HEK293 (cell line): ENCODE data around the gene BHLHE41.

ENCODE experiments used
- GLI4 ChIP-seq: fragments of 450-650 bp; formaldehyde crosslinking; IDR thresholded peaks from 2 replicates; pipeline ENCODE4 v1.5.1; 2016; ENCODE audit warnings: missing biosample characterization, missing genetic modification characterization
- KLF16 ChIP-seq: fragments of 450-650 bp; formaldehyde crosslinking; IDR thresholded peaks from 2 replicates; pipeline ENCODE4 v1.5.1; 2017; ENCODE audit warnings: missing biosample characterization, missing genetic modification characterization
- KLF17 ChIP-seq: fragments of 450-650 bp; formaldehyde crosslinking; IDR thresholded peaks from 2 replicates; pipeline ENCODE4 v1.5.1; 2016; ENCODE audit warnings: missing biosample characterization, missing genetic modification characterization
- PRDM10 ChIP-seq: fragments of 450-650 bp; formaldehyde crosslinking; IDR thresholded peaks from 2 replicates; pipeline ENCODE4 v1.5.1; 2016; ENCODE audit warnings: missing biosample characterization, missing genetic modification characterization
- SCRT2 ChIP-seq: fragments of 450-650 bp; formaldehyde crosslinking; IDR thresholded peaks from 2 replicates; pipeline ENCODE4 v1.5.1; 2016; ENCODE audit warnings: missing biosample characterization, missing genetic modification characterization
- SP3 ChIP-seq: fragments of 450-650 bp; formaldehyde crosslinking; IDR thresholded peaks from 2 replicates; pipeline ENCODE4 v1.5.1; 2016; ENCODE audit warnings: missing biosample characterization, missing genetic modification characterization
- YY1 ChIP-seq: fragments of 450-650 bp; formaldehyde crosslinking; IDR thresholded peaks from 2 replicates; pipeline ENCODE4 v1.5.1; 2018; ENCODE audit warnings: missing biosample characterization, missing genetic modification characterization
- ZBTB21 ChIP-seq: fragments of 450-650 bp; formaldehyde crosslinking; IDR thresholded peaks from 2 replicates; pipeline ENCODE4 v1.5.1; 2017; ENCODE audit warnings: missing biosample characterization, missing genetic modification characterization
- ZBTB7A ChIP-seq: fragments of 450-650 bp; formaldehyde crosslinking; IDR thresholded peaks from 2 replicates; pipeline ENCODE4 v1.5.1; 2016; ENCODE audit warnings: low read depth, missing biosample characterization, missing genetic modification characterization
- ZNF146 ChIP-seq: fragments of 450-650 bp; formaldehyde crosslinking; IDR thresholded peaks from 2 replicates; pipeline ENCODE4 v1.5.1; 2016; ENCODE audit warnings: missing biosample characterization, missing genetic modification characterization
- ZNF174 ChIP-seq: fragments of 450-650 bp; formaldehyde crosslinking; IDR thresholded peaks from 2 replicates; pipeline ENCODE4 v1.5.0; 2017; ENCODE audit warnings: missing biosample characterization, mild to moderate bottlenecking, missing genetic modification characterization
- ZNF175 ChIP-seq: fragments of 450-650 bp; formaldehyde crosslinking; IDR thresholded peaks from 2 replicates; pipeline ENCODE4 v1.5.1; 2016; ENCODE audit warnings: missing biosample characterization, missing genetic modification characterization
- ZNF18 ChIP-seq: fragments of 450-650 bp; formaldehyde crosslinking; IDR thresholded peaks from 2 replicates; pipeline ENCODE4 v1.5.1; 2016; ENCODE audit warnings: missing biosample characterization, missing genetic modification characterization
- ZNF2 ChIP-seq: fragments of 450-650 bp; formaldehyde crosslinking; IDR thresholded peaks from 2 replicates; pipeline ENCODE4 v1.5.1; 2016; ENCODE audit warnings: missing biosample characterization, missing genetic modification characterization
- ZNF202 ChIP-seq: fragments of 450-650 bp; formaldehyde crosslinking; IDR thresholded peaks from 2 replicates; pipeline ENCODE4 v1.5.1; 2016; ENCODE audit warnings: missing biosample characterization, missing genetic modification characterization, borderline replicate concordance
- ZNF211 ChIP-seq: fragments of 450-650 bp; formaldehyde crosslinking; IDR thresholded peaks from 2 replicates; pipeline ENCODE4 v1.5.1; 2016; ENCODE audit warnings: low read depth, missing biosample characterization, missing genetic modification characterization
- ZNF324 ChIP-seq: fragments of 450-650 bp; formaldehyde crosslinking; IDR thresholded peaks from 2 replicates; pipeline ENCODE4 v1.5.1; 2016; ENCODE audit warnings: missing biosample characterization, missing genetic modification characterization
- ZNF335 ChIP-seq: fragments of 450-650 bp; formaldehyde crosslinking; conservative IDR thresholded peaks from 2 replicates; pipeline ENCODE4 v1.5.1; 2016; ENCODE audit warnings: missing biosample characterization, missing genetic modification characterization
- ZNF423 ChIP-seq: fragments of 450-650 bp; formaldehyde crosslinking; IDR thresholded peaks from 2 replicates; pipeline ENCODE4 v1.5.1; 2016; ENCODE audit warnings: missing biosample characterization, missing genetic modification characterization
- ZNF426 ChIP-seq: fragments of 450-650 bp; formaldehyde crosslinking; IDR thresholded peaks from 2 replicates; pipeline ENCODE4 v1.5.1; 2017; ENCODE audit warnings: missing biosample characterization, missing genetic modification characterization, mild to moderate bottlenecking, inconsistent platforms, moderate library complexity
- ZNF488 ChIP-seq: fragments of 450-650 bp; formaldehyde crosslinking; IDR thresholded peaks from 2 replicates; pipeline ENCODE4 v1.5.1; 2016; ENCODE audit warnings: missing biosample characterization, missing genetic modification characterization
- ZNF529 ChIP-seq: fragments of 450-650 bp; formaldehyde crosslinking; IDR thresholded peaks from 2 replicates; pipeline ENCODE4 v1.5.1; 2017; ENCODE audit warnings: missing genetic modification characterization, missing biosample characterization; ENCODE audit not compliant: insufficient replicate concordance
- ZNF561 ChIP-seq: fragments of 450-650 bp; IDR thresholded peaks from 2 replicates; pipeline ENCODE4 v1.5.1; 2018; ENCODE audit warnings: missing biosample characterization, missing genetic modification characterization, borderline replicate concordance
- ZNF629 ChIP-seq: fragments of 450-650 bp; formaldehyde crosslinking; IDR thresholded peaks from 2 replicates; pipeline ENCODE4 v1.5.1; 2017; ENCODE audit warnings: missing biosample characterization, missing genetic modification characterization
- ZNF660 ChIP-seq: fragments of 450-650 bp; IDR thresholded peaks from 2 replicates; pipeline ENCODE4 v1.5.1; 2018; ENCODE audit warnings: missing biosample characterization, mild to moderate bottlenecking, missing genetic modification characterization
- ZNF692 ChIP-seq: fragments of 450-650 bp; formaldehyde crosslinking; IDR thresholded peaks from 2 replicates; pipeline ENCODE4 v1.5.1; 2016; ENCODE audit warnings: missing biosample characterization, missing genetic modification characterization
- ZNF76 ChIP-seq: fragments of 450-650 bp; formaldehyde crosslinking; IDR thresholded peaks from 2 replicates; pipeline ENCODE4; 2016; ENCODE audit warnings: low read depth, missing biosample characterization, missing genetic modification characterization, borderline replicate concordance
- ZNF768 ChIP-seq: fragments of 450-650 bp; formaldehyde crosslinking; IDR thresholded peaks from 2 replicates; pipeline ENCODE4 v1.5.1; 2018; ENCODE audit warnings: missing biosample characterization, mild to moderate bottlenecking, missing genetic modification characterization
- ZNF792 ChIP-seq: fragments of 450-650 bp; formaldehyde crosslinking; IDR thresholded peaks from 2 replicates; pipeline ENCODE4 v1.5.1; 2016; ENCODE audit warnings: missing biosample characterization, missing genetic modification characterization
- ZNF830 ChIP-seq: fragments of 450-650 bp; IDR thresholded peaks from 2 replicates; pipeline ENCODE4 v1.5.0; 2018; ENCODE audit warnings: missing biosample characterization, missing genetic modification characterization, low read depth, mild to moderate bottlenecking, moderate library complexity
- ZSCAN4 ChIP-seq: fragments of 450-650 bp; formaldehyde crosslinking; IDR thresholded peaks from 2 replicates; pipeline ENCODE4 v1.5.1; 2017; ENCODE audit warnings: missing biosample characterization, missing genetic modification characterization

BHLHE41 gene

GRCh38 chr12:26122681-26123481 is 2.0 kb downstream of the BHLHE41 start (continued):
- TF ChIP-seq ZNF692 (tag by site-specific recombination) (peak; percentile 77), KLF16 (tag by site-specific recombination) (peak; percentile 52), SP3 (tag by site-specific recombination) (no peak), ZNF76 (tag by site-specific recombination) (0 out of 2 replicates have a peak, but pooled peaks have one; percentile 32), SCRT2 (tag by site-specific recombination) (peak; percentile 100), ZNF830 (tag by site-specific recombination) (no peak), ZNF660 (tag by site-specific recombination) (0 out of 2 replicates have a peak, but pooled peaks have one; percentile 23), ZBTB7A (tag by site-specific recombination) (no peak), PRDM10 (peak; percentile 62), ZBTB21 (tag by site-specific recombination) (no peak), ZNF792 (tag by site-specific recombination) (no peak), ZNF175 (no peak), ZNF202 (tag by site-specific recombination) (no peak), ZNF174 (no peak), ZNF768 (tag by site-specific recombination) (no peak), ZNF529 (no peak), ZNF629 (tag by site-specific recombination) (no peak), ZNF18 (tag by site-specific recombination) (no peak), ZNF423 (tag by site-specific recombination) (no peak; the same call in 1 of the 2 replicates), ZNF426 (tag by site-specific recombination) (no peak), ZNF211 (tag by site-specific recombination) (no peak), ZNF324 (tag by site-specific recombination) (no peak), YY1 (tag by site-specific recombination) (no peak), ZNF488 (no peak), GLI4 (tag by site-specific recombination) (no peak), KLF17 (tag by site-specific recombination) (no peak; the same call in 1 of the 2 replicates), ZNF2 (tag by site-specific recombination) (peak; percentile 40; the same call in 1 of the 2 replicates), ZSCAN4 (tag by site-specific recombination) (no peak; the same call in 1 of the 2 replicates), ZNF335 (tag by site-specific recombination) (peak; percentile 92), ZNF146 (tag by site-specific recombination) (no peak), ZNF561 (tag by site-specific recombination) (peak; percentile 75; the same call in 1 of the 2 replicates)
